ENCODE data around the gene ATG7. TPM values are rescaled to one million over a fixed set of nuclear protein-coding genes. Genes with fewer than 3 reads are reported as not detected.

ATG7 gene
- polyA plus RNA-seq, 1 donor (not counting 4 experiments of a cell fraction or from before 2014, with no cell fraction given) = 27.9 TPM

DNA sequence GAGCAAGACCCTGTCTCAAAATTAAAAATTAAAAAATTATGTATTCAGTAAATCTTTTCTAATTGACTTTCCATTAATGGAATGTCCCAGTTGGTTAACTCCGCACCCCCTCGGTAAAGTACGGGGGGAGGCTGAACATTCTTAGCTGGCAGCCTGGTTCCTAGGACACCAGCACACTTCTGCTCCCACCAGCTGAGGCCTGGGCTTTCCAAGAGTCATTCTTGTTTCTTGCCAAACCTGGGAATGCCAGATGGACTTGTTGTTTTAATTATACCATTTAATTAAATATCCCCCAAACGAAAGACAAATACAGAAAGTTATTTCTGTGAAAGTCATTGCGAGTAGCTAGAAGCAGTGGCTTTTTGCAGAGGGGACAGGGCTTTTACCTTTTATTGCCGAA, 192.2 kb downstream of the ATG7 start:
- Histone ChIP-seq H3K9me1 (ENCODE audit: control insufficient read depth, extremely low read depth, insufficient read depth, low read length) (no peaks in the 10 kb centered on the region), H4K20me1 (ENCODE audit: control insufficient read depth, extremely low read depth, insufficient read depth, low read length) (no peaks in the 10 kb centered on the region), H3K27me3 (ENCODE audit: control insufficient read depth, extremely low read depth, insufficient read depth, low read length) (no peaks in the 10 kb centered on the region), H2AFZ (ENCODE audit: control insufficient read depth, low read length) (no peak overlapping the region), H3K4me3 (ENCODE audit: control insufficient read depth in 2 of 3, extremely low read depth in 1 of 3, insufficient read depth in 2 of 3, low read depth in 1 of 3, low read length in 3 of 3) (no peak overlapping the region), H3K4me2 (ENCODE audit: control insufficient read depth, extremely low read depth, insufficient read depth, low read depth, low read length) (no peak overlapping the region), H3K79me2 (ENCODE audit: control insufficient read depth, insufficient read depth, low read length) (no peaks in the 10 kb centered on the region), H3K27ac (ENCODE audit: control insufficient read depth, insufficient read depth, low read length) (no peak overlapping the region), H3K9ac (ENCODE audit: control insufficient read depth, extremely low read depth, insufficient read depth, low read length) (no peak overlapping the region), H3K4me1 (ENCODE audit: control insufficient read depth, extremely low read depth, insufficient read depth, low read length) (no peaks in the 10 kb centered on the region), H3K36me3 (ENCODE audit: control insufficient read depth in 2 of 2, extremely low read depth in 1 of 2, insufficient read depth in 2 of 2, low read length in 2 of 2) (peaks cover 1 to 9% of the 10 kb centered on the region in 2 experiments), H3K9me3 (ENCODE audit: control insufficient read depth, low read depth, low read length) (no peaks in the 10 kb centered on the region)
- TF ChIP-seq, protein P1, sequence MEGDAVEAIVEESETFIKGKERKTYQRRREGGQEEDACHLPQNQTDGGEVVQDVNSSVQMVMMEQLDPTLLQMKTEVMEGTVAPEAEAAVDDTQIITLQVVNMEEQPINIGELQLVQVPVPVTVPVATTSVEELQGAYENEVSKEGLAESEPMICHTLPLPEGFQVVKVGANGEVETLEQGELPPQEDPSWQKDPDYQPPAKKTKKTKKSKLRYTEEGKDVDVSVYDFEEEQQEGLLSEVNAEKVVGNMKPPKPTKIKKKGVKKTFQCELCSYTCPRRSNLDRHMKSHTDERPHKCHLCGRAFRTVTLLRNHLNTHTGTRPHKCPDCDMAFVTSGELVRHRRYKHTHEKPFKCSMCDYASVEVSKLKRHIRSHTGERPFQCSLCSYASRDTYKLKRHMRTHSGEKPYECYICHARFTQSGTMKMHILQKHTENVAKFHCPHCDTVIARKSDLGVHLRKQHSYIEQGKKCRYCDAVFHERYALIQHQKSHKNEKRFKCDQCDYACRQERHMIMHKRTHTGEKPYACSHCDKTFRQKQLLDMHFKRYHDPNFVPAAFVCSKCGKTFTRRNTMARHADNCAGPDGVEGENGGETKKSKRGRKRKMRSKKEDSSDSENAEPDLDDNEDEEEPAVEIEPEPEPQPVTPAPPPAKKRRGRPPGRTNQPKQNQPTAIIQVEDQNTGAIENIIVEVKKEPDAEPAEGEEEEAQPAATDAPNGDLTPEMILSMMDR (optimal IDR thresholded peaks at IDR 0.05 in 1 of 3, IDR thresholded peaks at IDR 0.05 in 1 of 3, conservative IDR thresholded peaks at IDR 0.05 in 1 of 3; ENCODE audit: extremely low read depth in 1 of 3, insufficient read depth in 2 of 3, low read length in 3 of 3) = no peak
- no peak for TF ChIP-seq EZH2 (IDR thresholded peaks at IDR 0.05; ENCODE audit: low read length)
- no peak for DNase-seq (ENCODE audit: low read depth, low spot score)
- FAIRE-seq = no peak
- dilution Hi-C loops (cut with MboI; ENCODE audit: extremely low pct_ligation_motif_present, low sequenced_read_pairs) = no loop called here

DNA sequence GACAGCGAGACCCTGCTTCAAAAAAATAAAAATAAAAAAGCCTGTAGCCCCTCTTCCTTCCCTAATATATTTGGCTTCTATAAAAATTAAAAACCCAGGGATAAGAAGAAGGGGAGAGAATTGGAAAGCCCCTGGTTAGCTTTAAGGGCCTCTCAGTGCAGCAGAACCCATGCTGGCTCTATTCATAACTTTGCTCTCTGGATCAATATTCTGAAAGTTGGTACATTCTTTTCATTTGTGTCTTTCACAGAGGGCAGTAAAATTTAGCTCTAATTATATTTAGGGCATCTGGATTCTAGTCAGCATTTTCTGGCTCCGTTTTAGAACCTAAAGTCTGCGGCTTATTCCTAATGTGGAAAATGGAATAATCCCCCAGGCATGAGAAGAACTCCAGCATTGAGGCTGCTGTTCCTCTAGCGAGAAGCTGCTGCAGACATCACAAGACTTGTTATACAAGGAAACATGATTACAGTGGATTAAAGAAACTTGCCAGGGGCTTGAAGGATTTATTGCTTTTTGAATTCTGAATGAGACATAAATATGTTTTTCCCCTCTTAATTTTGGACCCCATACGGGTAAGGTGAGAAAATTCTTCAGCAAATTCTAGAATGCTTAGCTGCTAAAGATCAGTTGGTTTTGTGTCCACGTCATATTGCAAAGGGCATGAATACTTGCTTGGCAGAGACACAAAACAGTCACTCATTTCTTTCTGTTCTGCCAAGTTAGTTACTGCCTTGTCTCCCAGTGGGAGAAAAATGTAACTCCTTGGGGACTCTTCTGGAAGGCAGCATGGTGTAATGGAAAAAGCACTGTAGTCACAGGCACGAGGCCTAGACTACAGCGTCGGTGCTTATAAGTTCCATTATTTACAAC, 193.8 kb downstream of the ATG7 start:
- FAIRE-seq = no peak
- Histone ChIP-seq H3K27me3 (ENCODE audit: control insufficient read depth, extremely low read depth, insufficient read depth, low read length) (no peaks in the 10 kb centered on the region), H4K20me1 (ENCODE audit: control insufficient read depth, extremely low read depth, insufficient read depth, low read length) (no peaks in the 10 kb centered on the region), H3K9ac (ENCODE audit: control insufficient read depth, extremely low read depth, insufficient read depth, low read length) (no peak overlapping the region), H3K36me3 (ENCODE audit: control insufficient read depth in 2 of 2, extremely low read depth in 1 of 2, insufficient read depth in 2 of 2, low read length in 2 of 2) (peaks cover 1 to 9% of the 10 kb centered on the region in 2 experiments), H2AFZ (ENCODE audit: control insufficient read depth, low read length) (no peak overlapping the region), H3K4me3 (ENCODE audit: control insufficient read depth in 2 of 3, extremely low read depth in 1 of 3, insufficient read depth in 2 of 3, low read depth in 1 of 3, low read length in 3 of 3) (no peak overlapping the region), H3K9me1 (ENCODE audit: control insufficient read depth, extremely low read depth, insufficient read depth, low read length) (no peaks in the 10 kb centered on the region), H3K79me2 (ENCODE audit: control insufficient read depth, insufficient read depth, low read length) (no peaks in the 10 kb centered on the region), H3K27ac (ENCODE audit: control insufficient read depth, insufficient read depth, low read length) (no peak overlapping the region), H3K4me2 (ENCODE audit: control insufficient read depth, extremely low read depth, insufficient read depth, low read depth, low read length) (no peak overlapping the region), H3K9me3 (ENCODE audit: control insufficient read depth, low read depth, low read length) (no peaks in the 10 kb centered on the region), H3K4me1 (ENCODE audit: control insufficient read depth, extremely low read depth, insufficient read depth, low read length) (no peaks in the 10 kb centered on the region)
- TF ChIP-seq, protein P1 (optimal IDR thresholded peaks at IDR 0.05 in 1 of 3, IDR thresholded peaks at IDR 0.05 in 1 of 3, conservative IDR thresholded peaks at IDR 0.05 in 1 of 3; ENCODE audit: extremely low read depth in 1 of 3, insufficient read depth in 2 of 3, low read length in 3 of 3) = no peak
- no peak for TF ChIP-seq EZH2 (IDR thresholded peaks at IDR 0.05; ENCODE audit: low read length)
- no peak for DNase-seq (ENCODE audit: low read depth, low spot score)
- dilution Hi-C loops (cut with MboI; ENCODE audit: extremely low pct_ligation_motif_present, low sequenced_read_pairs) = no loop called here

Measured in keratinocyte (primary cell).